ENCODE measurements around the gene PPIL1. TPM values are rescaled to one million over a fixed set of nuclear protein-coding genes. Genes with fewer than 3 reads are reported as not detected.

PPIL1 gene
- total and polyA plus RNA-seq, 4 donors: 15.8 to 23.9 (median 20.3) TPM

DNA sequence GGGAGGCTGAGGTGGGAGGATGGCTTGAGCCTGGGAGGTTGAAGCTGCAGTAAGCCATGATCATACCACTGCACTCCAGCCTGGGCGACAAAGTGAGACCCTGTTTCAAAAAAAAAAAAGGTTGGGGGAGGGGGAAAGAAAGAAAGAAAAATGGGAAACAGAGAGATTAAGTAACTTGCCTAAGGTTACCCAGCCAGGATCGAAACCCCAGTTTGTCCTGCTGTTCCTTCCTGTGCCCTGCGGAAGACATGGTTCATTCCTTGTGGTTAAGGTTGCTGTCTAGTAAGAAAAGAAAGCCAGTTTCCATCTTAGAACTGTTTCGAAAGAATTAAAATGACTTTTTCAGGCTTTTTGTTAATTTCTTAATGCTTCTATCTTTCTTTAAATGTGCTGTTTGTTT, 41.0 kb upstream of the PPIL1 start:
- H3K4me1 ChIP-seq (ENCODE audit: control insufficient read depth in 4 of 4, insufficient read depth in 4 of 4, low read length in 3 of 4): peaks cover 0 to 10% (median 6%) of the 10 kb centered on the region in 4 donors
- no peak for DNase-seq (ENCODE audit: low spot score)
- no peak overlapping the region for H3K9ac ChIP-seq (ENCODE audit: low read depth in 1 of 2, low read length in 2 of 2)
- no peak overlapping the region for H3K4me3 ChIP-seq (ENCODE audit: low read depth in 1 of 3, low read length in 3 of 3)
- H3K9me3 ChIP-seq (ENCODE audit: control insufficient read depth in 4 of 4, low read length in 3 of 4): no peaks in the 10 kb centered on the region
- H3K36me3 ChIP-seq (ENCODE audit: control insufficient read depth in 4 of 4, insufficient read depth in 3 of 4, low read depth in 1 of 4, low read length in 3 of 4): peaks cover 6 to 47% (median 25%) of the 10 kb centered on the region in 4 donors
- no peak for TF ChIP-seq YY1 (IDR thresholded peaks at IDR 0.05)
- no peak for TF ChIP-seq RXRA (IDR thresholded peaks at IDR 0.05)
- TF ChIP-seq, protein P1, sequence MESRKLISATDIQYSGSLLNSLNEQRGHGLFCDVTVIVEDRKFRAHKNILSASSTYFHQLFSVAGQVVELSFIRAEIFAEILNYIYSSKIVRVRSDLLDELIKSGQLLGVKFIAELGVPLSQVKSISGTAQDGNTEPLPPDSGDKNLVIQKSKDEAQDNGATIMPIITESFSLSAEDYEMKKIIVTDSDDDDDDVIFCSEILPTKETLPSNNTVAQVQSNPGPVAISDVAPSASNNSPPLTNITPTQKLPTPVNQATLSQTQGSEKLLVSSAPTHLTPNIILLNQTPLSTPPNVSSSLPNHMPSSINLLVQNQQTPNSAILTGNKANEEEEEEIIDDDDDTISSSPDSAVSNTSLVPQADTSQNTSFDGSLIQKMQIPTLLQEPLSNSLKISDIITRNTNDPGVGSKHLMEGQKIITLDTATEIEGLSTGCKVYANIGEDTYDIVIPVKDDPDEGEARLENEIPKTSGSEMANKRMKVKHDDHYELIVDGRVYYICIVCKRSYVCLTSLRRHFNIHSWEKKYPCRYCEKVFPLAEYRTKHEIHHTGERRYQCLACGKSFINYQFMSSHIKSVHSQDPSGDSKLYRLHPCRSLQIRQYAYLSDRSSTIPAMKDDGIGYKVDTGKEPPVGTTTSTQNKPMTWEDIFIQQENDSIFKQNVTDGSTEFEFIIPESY (IDR thresholded peaks at IDR 0.05): no peak
- no peak for TF ChIP-seq MAX (IDR thresholded peaks at IDR 0.05)
- TF ChIP-seq SP1 (IDR thresholded peaks at IDR 0.05): no peak
- no peak for TF ChIP-seq ATF3 (IDR thresholded peaks at IDR 0.05)
- TF ChIP-seq FOXA1 (IDR thresholded peaks at IDR 0.05): no peak
- TF ChIP-seq RAD21 (IDR thresholded peaks at IDR 0.05): no peak
- no peak for TF ChIP-seq TAF1 (conservative IDR thresholded peaks at IDR 0.05)
- TF ChIP-seq NR2F2 (IDR thresholded peaks at IDR 0.05): no peak
- TF ChIP-seq REST (IDR thresholded peaks at IDR 0.05): no peak
- no peak for TF ChIP-seq HNF4A (conservative IDR thresholded peaks at IDR 0.05)
- TF ChIP-seq EGR1 (IDR thresholded peaks at IDR 0.05; ENCODE audit: low read depth in 2 of 2): no peak
- WGBS: 90% methylated on average over 4 of the region's 4 CpGs
- H3K27me3 ChIP-seq (ENCODE audit: control insufficient read depth in 4 of 4, insufficient read depth in 4 of 4, low read length in 3 of 4): no peaks in the 10 kb centered on the region
- H3K27ac ChIP-seq (ENCODE audit: low read depth in 1 of 2, low read length in 2 of 2): no peak overlapping the region

- Histone ChIP-seq H3K4me3 (ENCODE audit: low read depth in 1 of 3, low read length in 3 of 3) (no peak overlapping the region), H3K27ac (ENCODE audit: low read depth in 1 of 2, low read length in 2 of 2) (peak overlapping the region in 1 of 2 donors; percentile 36), H3K4me1 (ENCODE audit: control insufficient read depth in 4 of 4, insufficient read depth in 4 of 4, low read length in 3 of 4) (peaks cover 0 to 10% (median 6%) of the 10 kb centered on the region in 4 donors), H3K9ac (ENCODE audit: low read depth in 1 of 2, low read length in 2 of 2) (no peak overlapping the region), H3K9me3 (ENCODE audit: control insufficient read depth in 4 of 4, low read length in 3 of 4) (no peaks in the 10 kb centered on the region), H3K36me3 (ENCODE audit: control insufficient read depth in 4 of 4, insufficient read depth in 3 of 4, low read depth in 1 of 4, low read length in 3 of 4) (peaks cover 6 to 42% (median 22%) of the 10 kb centered on the region in 4 donors), H3K27me3 (ENCODE audit: control insufficient read depth in 4 of 4, insufficient read depth in 4 of 4, low read length in 3 of 4) (no peaks in the 10 kb centered on the region)
- no peak for DNase-seq (ENCODE audit: low spot score)
- WGBS: 62% methylated on average over 10 of the region's 10 CpGs
- TF ChIP-seq FOXA2 (IDR thresholded peaks at IDR 0.05) (no peak), HNF4G (IDR thresholded peaks at IDR 0.05) (peak; percentile 87), TAF1 (conservative IDR thresholded peaks at IDR 0.05) (no peak), NR2F2 (IDR thresholded peaks at IDR 0.05) (peak; percentile 16), MAX (IDR thresholded peaks at IDR 0.05) (no peak), JUND (IDR thresholded peaks at IDR 0.05) (peak; percentile 97 to 98), GABPA (IDR thresholded peaks at IDR 0.05 in 1 of 2, conservative IDR thresholded peaks at IDR 0.05 in 1 of 2) (peak in 1 of 2 donors; percentile 65), YY1 (IDR thresholded peaks at IDR 0.05) (no peak), RXRA (IDR thresholded peaks at IDR 0.05) (peak; percentile 36), RAD21 (IDR thresholded peaks at IDR 0.05) (peak; percentile 53 to 64), REST (IDR thresholded peaks at IDR 0.05) (no peak), EGR1 (IDR thresholded peaks at IDR 0.05; ENCODE audit: low read depth in 2 of 2) (peak in 1 of 2 donors; percentile 27), SP1 (IDR thresholded peaks at IDR 0.05) (peak; percentile 79), FOXA1 (IDR thresholded peaks at IDR 0.05) (no peak), HNF4A (conservative IDR thresholded peaks at IDR 0.05) (peak; percentile 92 to 95), ATF3 (IDR thresholded peaks at IDR 0.05) (peak; percentile 92)
- TF ChIP-seq, protein P1 (IDR thresholded peaks at IDR 0.05): no peak
Observed at GRCh38 chr6:36914227-36914794, 39.7 kb upstream of the PPIL1 start.

Data from liver (tissue), 9 donors.